ENCODE data around the gene PAK4.

PAK4 gene

DNA sequence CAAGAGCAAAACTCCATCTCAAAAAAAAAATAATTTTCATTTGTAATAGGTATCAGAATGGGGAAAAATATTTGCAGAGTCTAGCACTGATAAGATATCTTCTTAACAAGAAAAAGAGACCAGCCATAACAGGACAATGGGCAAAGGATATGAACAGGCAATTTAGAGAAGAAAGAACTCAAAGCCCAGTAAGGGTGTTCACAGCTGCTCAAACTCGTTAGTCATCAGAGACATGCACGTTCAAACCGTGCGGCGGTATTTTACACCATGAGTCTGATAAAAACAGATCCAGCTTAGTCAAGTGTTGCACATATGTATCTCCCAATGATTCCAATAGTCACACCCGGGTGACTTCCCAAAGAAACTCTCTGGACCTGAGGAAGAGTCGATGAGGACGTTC, 57.5 kb downstream of the PAK4 start:
- DNase-seq: no peak

DNA sequence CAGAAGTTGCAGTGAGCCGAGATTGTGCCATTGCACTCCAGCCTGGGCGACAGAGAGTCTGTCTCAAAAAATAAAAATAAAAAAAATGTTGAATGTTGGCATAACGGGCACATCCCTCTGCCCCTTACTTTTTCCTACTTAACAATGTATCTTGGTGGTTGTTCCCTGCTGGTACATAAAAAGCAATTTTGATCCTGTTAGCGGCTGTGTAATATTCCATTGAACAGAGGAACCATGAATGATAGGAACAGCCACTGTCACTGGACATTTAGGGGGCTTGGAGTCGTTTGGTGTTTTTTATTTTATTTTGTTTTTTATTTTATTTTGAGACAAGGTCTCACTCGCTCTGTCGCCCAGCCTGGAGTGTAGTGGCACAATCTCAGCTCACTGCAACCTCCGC, 60.8 kb downstream of the PAK4 start:
- no peak for DNase-seq

DNA sequence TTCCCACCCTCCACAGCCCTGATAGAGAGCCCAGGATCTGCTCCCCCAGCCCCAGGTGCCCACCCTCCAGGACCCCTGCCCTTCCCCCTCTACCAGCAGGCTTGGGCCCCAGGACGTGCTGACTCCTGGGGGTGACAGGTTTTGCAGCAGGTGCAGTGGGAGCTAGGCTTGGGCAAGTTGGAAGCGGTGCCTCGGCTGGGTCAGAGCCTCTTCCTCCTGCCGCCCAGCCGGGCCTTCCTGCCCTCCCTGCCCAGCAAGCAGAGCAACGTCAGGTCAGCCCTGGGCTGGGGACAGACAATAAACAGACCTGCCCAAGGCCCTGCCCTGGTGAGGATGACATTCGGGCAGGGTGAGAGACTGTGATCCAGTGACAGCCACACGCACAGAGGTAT, 62.0 kb downstream of the PAK4 start:
- no peak for DNase-seq

DNA sequence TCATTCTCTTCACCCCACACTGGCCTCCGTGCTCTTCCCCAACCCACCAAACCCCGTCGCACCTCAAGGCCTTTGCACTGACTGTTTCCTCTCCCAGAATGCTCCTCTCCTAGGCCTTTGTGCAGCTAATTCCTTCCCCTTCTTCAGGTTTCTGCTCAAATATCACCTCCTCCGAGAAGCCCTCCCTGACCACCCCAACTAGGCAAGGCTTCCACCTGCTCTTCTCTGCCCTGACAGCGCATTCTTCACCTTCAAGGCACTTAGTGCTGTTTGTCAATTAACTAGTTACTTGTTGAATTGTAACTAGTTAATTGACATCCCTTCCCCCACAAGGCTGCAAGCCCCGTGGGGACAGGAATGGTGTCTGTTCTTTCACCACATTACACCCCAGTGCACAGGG, 63.4 kb downstream of the PAK4 start:
- DNase-seq: no peak

DNA sequence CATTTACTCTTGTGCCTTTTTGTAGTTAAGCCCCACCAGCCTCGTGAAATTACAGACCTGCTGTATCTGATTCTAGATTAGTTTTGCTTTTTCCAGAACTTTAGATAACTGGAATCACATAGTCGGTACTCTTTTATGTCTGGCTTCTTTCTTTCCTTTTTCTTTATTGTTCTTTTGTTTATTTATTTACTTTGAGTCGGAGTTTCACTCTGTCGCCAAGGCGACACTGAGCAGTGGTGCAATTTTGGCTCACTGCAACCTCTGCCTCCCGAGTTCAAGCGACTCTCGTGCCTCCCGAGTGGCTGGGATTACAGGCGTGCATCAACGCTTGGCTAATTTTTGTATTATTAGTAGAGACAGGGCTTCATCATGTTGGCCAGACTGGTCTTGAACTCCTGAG, 65.2 kb downstream of the PAK4 start:
- no peak for DNase-seq

DNA sequence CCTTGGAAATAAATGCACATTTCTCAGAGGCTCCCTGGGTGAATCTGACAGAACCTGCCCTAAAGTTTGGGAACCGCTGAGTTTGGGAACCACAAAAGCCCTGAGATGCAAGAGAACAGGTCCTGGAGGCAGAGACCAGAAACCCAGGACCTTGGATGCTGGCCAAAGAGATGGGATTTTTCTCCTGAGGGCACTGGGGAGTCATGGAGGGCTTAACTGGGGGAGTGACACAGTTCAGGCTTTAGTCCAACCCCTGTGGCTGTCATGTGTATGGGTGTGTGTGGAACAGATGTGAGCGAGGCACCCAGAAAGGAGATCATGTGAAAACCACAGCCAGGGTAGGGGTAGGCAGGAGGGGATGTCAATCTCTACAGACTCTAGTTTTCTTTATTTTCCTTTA, 67.3 kb downstream of the PAK4 start:
- DNase-seq: no peak

DNA sequence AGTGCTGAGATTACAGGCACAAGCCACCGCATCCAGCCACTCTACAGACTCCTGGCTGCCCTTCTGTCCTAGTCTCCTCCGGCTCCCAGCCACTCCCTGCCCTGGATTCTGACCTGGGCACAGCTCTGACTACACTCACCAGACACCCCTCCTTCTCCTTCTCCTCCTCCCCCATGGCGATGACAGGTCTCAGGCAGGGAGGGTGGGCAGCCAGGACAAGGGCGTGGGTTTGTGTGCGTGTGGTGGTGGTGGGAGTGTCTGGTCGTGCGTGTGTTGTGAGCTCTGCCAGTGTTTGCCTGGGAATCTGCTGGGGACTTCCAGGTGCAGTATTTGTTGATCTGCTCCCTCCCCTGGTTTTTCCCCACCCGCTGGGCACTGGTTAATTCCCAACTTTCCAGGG, 68.2 kb downstream of the PAK4 start:
- DNase-seq: no peak

DNA sequence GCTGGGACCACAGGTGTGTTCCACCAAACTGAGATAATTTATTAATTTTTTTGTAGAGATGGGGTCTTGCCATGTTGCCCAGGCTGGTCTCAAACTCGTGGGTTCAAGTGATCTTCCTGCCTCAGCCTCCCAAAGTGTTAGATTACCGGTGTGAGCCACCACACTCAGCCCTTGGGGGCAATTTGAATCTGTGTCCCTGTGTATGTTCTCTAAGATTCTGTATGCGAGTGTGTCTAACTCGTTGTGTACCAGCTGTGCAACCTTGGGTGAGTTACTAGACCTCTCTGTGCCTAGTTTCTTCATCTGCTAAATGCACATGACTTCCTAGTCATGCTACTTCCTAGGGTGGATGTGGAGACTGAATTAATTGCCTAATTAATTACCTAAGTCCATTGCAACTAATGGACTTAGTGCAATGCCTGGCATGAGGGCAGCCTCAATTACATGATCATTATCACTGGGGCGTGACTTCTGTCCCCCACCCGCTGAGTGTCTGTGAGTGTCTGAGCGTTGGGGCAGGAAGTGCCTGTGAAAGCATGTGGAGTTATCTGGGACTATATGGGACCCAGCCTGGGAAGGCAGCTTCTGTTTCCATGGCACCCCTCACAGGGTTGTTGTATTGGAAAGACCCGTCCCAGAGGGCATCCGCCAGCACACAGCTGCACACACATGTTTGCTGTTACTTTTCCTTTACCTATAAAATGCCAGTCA, 69.4 kb downstream of the PAK4 start:
- no peak for DNase-seq

DNA sequence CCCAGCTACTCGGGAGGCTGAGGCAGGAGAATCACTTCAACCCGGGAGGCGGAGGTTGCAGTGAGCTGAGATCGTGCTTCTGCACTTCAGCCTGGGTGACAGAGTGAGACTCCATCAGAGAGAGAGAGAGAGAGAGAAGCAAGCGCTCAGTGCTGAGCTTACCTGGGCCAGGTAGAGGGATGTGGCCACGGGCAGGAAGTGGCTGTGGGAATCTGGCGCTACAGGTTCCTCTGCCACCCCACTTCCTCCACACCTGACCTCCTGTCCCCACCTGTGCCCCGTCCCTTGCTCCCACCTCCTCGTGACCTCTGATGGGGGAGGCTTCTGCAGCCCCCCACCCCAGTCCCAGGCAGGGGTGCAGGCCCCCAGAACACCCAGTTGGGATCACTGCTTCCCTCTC, 70.2 kb downstream of the PAK4 start:
- no peak for DNase-seq

DNA sequence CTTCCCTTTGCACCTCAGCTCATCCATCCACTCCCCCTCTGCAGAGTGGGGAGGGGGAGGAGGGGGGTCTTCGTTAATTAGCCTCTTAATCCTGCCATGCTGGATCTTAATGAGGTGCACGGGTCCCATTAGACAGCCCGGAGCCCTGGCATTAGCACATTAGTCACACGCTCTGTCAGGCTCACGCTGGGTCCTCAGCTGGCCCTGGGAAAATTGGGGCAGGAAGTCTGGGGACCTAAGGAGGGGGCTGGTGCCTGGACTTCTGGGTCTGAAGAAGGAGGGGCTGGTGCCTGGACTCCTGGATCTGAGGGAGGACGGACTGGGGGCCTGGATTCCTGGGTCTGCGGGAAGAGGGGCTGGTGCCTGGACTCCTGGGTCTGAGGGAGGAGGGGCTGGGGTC, 70.7 kb downstream of the PAK4 start:
- DNase-seq: no peak

DNA sequence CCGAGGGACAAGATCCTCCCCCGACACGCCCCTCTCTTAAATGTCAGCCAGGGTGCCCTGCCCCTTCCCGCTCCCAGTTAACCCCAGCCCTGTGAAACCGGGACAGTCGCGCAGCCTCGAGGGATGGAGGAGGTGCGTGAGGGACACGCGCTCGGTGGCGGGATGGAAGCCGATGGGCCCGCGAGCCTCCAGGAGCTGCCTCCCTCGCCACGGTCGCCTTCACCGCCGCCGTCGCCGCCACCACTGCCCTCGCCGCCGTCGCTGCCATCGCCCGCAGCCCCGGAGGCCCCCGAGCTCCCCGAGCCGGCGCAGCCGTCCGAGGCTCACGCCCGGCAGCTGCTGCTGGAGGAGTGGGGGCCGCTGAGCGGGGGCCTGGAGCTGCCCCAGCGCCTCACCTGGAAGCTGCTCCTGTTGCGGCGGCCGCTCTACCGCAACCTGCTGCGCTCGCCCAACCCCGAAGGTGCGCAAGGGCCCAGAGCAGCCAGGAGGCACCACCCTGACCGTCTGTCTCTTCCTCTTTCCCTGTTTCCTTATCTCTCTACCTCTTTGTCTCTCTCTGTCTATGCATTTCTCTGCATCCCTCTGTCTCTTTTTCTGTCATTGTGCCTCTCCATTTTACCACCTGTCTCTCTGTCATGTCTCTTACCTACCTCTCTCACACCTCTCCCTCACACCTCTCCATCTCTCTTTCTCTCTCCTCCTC, 71.4 kb downstream of the PAK4 start, which contains the start of gene NCCRP1:
Gene NCCRP1, plus strand, starts transcription at position 105 of the 703 bp plus-strand sequence. Its CDS starts 19 bp downstream, at position 124.
- DNase-seq: no peak

DNA sequence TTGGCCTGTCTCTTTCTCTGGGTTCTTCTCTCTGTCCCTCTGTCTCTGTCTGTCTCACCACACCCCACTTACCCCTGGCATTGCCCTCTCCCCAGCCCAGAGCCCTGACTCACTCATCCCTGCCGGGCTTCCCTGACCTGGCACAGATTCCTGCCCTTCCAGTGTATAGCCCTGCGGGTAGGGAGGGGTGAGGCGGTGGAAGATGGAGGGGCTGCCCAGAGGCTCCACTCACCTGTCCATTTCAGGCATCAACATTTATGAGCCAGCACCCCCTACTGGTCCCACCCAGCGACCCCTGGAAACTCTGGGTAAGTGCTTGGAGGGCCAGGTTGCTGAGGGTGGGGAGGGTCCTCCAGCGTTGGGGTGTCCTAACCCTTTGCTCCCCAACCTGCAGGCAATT, 72.2 kb downstream of the PAK4 start:
- no peak for DNase-seq

DNA sequence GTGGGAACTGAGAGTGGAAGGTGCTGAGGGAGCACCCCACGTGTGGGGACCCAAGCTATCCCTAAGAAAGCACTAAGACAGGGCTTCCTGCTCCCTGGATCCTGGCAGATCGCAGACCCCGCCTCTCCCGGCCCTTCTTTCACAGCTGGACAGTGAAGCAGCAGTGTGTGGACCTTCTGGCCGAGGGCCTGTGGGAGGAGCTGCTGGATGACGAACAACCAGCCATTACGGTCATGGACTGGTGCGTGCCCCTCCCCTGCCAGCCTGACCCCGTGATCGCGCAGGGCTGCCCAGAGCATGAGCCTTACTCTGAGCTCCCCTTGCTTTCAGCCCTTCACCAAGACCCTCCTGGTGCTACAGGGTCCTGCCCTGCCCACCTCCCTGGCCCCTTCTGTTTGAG, 73.4 kb downstream of the PAK4 start:
- no peak for DNase-seq

DNA sequence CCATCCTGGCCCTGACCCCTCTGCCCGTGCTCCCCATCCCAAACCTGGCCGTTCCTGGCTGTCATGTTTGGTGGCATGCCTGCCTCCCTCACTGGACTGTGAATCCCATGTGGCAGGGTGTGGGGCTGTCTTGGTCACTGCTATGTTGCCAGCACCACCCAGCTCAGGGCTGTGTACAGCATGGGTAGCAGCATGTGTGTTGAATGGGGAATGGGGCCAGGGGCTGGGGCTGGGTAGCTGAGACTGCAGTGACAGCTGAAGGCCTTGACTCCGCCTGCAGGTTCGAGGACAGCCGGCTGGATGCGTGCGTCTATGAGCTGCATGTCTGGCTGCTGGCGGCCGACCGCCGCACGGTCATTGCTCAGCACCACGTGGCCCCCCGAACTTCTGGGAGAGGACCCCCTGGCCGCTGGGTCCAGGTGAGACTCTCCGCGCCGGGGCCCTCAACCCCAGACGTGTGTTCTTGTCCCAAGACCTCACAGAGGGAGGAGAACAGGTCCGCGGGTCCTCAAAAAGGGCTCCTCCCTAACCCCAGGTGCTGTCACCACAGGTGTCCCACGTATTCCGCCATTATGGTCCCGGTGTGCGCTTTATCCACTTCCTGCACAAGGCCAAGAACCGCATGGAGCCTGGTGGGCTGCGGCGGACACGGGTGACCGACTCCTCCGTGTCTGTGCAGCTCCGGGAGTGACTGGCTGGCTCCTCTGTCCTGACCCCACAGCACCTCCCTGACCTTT, 74.6 kb downstream of the PAK4 start:
- no peak for DNase-seq

DNA sequence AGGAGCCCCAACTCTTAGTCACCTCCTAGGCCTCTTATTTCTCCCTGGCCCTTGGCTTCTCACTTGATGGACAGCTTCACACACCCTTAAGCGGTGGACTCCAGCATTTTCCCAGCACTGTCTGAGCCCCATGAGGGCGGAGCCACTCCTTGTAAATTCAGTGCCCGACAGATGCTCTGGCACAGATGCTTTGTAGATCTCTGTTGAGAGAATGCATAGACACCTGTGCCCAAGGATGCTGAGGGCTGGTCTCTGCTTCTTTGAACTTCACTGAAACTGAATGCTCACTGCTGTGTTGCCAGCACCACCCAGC, 75.2 kb downstream of the PAK4 start:
- no peak for DNase-seq

DNA sequence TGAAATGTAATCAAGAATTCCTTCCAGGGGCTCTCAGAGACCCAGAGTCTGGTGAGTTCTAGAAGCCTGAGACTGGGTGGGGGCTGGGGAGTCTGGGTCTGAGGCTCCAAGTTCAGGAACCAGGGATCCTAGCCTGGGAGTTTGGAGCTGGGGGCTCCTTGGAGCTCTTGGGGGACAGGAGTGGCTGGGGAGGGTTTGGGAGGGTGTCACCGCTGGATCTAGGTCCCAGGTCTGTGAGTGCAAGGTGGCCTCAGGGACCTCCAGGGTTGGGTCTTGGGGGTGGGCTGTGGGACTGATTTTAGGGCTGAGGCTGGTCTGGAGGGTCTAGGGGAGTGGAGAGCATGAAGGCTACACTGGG, 77.4 kb downstream of the PAK4 start:
- DNase-seq: no peak

DNA sequence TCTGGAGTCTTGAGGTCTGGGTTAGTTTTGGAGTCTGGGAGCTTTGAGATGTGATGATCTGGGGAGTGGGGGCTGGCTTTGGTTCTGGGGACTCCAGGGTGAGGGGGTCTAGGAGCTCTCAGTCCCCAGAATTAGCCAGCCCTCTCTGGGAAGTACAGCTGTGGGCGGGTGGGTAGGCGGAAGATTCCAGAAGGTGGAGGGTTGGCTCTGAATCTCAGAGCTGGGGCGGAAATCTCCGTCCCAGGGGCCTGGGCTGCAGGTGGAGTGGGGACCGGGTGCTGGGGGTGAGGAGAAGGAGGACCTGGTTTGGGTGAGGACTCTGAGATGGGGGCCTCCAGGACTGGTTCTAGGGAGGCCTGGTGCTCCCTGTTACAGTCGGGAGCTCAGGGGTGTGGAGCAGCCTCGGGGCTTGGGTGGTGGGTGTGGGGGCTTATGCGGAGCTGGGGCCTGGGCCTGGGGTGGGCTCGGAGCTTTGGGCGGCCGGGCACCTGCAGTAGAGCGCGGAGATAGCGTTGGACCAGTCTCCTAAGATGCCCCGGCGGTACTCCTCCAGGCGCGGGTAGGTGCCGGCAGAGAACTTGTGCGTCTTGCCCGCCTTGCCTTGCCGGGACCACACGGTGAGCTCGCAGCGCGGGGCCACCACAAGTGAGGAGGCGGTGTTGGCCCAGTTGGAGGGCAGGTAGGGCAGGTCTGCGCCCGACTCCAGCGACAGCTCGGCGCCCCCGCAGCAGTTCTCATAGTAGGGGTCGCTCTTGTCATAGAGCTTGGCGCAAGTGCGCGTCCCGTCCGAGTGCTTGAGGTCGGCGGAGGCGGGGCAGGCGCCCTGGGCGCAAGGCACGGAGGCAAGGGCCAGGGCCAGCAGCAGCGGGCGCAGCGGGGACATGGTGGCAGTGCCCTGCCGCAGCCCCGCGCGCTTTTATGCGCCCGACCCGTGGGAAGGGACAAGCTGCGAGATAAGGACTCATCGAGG, 78.1 kb downstream of the PAK4 start, which contains the start of gene SYCN:
Gene SYCN, minus strand, starts transcription at position 892 of the 970 bp plus-strand sequence. Its CDS starts 9 bp downstream, at position 883.
- DNase-seq: no peak

DNA sequence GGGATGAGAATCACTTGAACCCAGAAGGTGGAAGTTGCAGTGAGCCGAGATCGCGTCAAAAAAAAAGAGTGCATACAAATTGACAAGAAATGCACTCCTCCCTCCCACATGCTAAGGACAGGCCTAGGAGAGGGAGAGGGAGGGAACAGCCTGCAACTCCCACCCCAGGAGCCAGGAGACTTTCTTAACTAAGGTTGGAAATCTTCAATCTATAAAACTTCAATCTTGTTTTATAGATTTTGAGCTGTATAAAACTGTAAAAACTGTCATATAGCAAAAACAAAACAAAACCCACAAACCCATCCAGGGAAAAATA, 79.8 kb downstream of the PAK4 start:
- no peak for DNase-seq

DNA sequence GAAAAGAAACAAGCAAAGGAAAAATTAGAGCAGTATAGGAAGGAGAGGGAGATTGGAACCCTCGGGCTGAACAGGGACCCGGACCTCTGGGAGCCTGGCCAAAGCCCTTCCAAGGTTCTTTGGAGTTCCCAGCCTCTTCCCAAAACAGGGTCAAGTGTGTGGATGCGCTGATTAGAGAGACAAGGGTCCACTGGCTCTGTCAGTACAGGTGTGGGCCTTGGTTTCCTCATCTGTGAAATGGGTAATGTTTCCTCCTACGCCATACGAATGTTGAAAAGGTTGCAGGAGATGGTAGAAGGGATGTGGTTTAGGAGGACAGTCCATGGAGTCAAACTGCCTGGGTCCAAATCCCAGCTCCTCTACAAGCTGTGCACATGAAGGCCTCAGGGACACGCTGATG, 80.5 kb downstream of the PAK4 start:
- no peak for DNase-seq

DNA sequence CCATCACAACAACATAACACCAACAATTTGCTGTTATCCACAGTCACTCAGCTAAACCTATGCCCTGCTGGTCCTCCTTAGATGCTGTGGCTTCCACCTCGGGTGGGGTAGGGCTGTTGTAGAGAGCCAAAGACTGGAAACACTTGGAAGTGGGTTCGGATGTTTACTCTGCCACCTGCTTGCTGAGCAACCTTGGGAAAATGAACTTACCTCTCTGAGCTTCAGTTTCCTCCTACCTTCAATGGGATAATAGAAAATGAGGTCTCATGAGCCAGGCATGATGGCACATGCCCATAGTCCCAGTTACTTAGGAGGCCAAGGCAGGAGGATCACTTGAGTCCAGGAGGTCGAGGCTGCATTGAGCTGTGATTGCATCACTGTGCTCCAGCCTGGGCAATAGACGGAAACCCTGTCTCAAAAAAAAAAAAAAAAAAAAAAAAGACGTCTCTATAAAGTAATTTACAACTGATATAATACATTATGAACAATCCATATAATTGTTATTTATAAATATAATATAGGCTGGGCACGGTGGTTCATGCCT, 81.8 kb downstream of the PAK4 start:
- DNase-seq: no peak

DNA sequence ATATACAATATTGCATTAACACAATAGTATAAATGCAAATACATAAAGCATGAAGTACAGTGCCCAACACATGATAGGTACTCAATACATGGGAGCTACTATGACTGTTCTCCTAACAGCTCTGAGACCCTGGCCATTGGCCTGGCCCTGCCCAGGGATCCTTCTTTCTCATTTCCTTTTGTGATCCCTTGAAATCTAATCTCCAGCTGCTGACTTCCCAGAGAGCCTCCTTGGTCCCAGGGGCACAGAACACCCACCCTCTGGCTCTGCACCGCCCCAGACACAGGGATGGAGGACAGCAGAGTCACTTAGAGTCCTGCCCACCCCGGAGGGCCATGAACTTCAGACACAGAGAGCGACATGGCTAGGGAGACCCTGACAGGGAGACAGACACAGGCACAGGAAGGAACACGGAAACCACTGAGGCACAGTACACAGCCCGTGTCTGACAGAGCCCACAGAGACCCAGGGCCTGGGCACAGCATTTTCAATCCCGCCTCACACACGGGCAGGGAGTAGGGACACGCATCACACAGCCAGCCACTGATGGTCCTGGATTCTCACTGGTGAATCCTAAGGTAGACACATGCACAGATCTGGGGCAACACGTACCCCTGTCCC, 82.7 kb downstream of the PAK4 start:
- DNase-seq: no peak

DNA sequence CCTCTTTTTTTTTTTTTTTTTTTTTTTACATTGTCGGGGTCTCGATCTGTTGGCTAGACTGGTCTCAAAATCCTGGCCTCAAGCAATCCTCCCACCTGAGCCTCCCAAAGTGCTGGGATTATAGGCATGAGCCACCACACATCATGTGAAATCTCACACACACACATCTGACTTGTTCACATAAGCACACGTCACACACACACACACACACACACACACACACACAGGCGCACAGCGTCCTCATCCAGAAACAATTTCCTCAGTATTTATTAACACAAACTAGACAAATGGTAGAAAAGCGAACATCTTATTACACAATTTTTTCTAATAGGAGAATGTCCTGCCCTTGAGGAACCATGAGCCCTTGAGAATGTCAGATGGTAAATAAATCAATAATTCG, 83.6 kb downstream of the PAK4 start:
- DNase-seq: no peak

Measured in activated gamma-delta T cell (primary cell).